Effector memory CD4-positive, alpha-beta T cell (primary cell): ENCODE data around the gene COMMD9.

Experiments
- DNase-seq, 3 donors: peaks; one replicate each; pipeline ENCODE4 v3.0.0-alpha.2; 2020
- H3K27ac ChIP-seq: 2 replicates; pipeline ENCODE4 v1.7.0; 2013; ENCODE audit warnings: mild to moderate bottlenecking, low read length, moderate library complexity; ENCODE audit not compliant: insufficient read depth, poor library complexity, severe bottlenecking
- H3K27me3 ChIP-seq: replicated peaks from 2 replicates; pipeline ENCODE4 v1.7.0; 2013; ENCODE audit warnings: mild to moderate bottlenecking, low read length; ENCODE audit not compliant: insufficient read depth, control insufficient read depth, poor library complexity, severe bottlenecking
- H3K36me3 ChIP-seq: 2 replicates; pipeline ENCODE4 v1.7.0; 2013; ENCODE audit warnings: mild to moderate bottlenecking, low read length, moderate library complexity; ENCODE audit not compliant: control insufficient read depth, insufficient read depth
- H3K4me1 ChIP-seq: 2 replicates; pipeline ENCODE4 v1.7.0; 2013; ENCODE audit warnings: low read length, mild to moderate bottlenecking; ENCODE audit not compliant: control insufficient read depth, insufficient read depth, poor library complexity, severe bottlenecking
- H3K4me3 ChIP-seq: 2 replicates; pipeline ENCODE4 v1.7.0; 2013; ENCODE audit warnings: low read length, low read depth, mild to moderate bottlenecking; ENCODE audit not compliant: insufficient read depth, poor library complexity, severe bottlenecking
- H3K9me3 ChIP-seq: 2 replicates; pipeline ENCODE4 v1.7.0; 2013; ENCODE audit warnings: mild to moderate bottlenecking, low read length, moderate library complexity; ENCODE audit not compliant: control insufficient read depth

Gene COMMD9

GRCh38 chr11:36314434-36314767, 25.2 kb upstream of the COMMD9 start:
- Histone ChIP-seq H3K27me3 (no peaks in the 10 kb centered on the region), H3K9me3 (no peaks in the 10 kb centered on the region), H3K27ac (no peak overlapping the region), H3K4me3 (no peak overlapping the region), H3K36me3 (no peaks in the 10 kb centered on the region), H3K4me1 (no peaks in the 10 kb centered on the region)
- DNase-seq: no peak

GRCh38 chr11:36313750-36314433, 24.7 kb upstream of the COMMD9 start:
- Histone ChIP-seq H3K27me3 (no peaks in the 10 kb centered on the region), H3K9me3 (no peaks in the 10 kb centered on the region), H3K4me3 (no peak overlapping the region), H3K27ac (no peak overlapping the region), H3K36me3 (no peaks in the 10 kb centered on the region), H3K4me1 (no peaks in the 10 kb centered on the region)
- DNase-seq: no peak

GRCh38 chr11:36312611-36313472, 23.6 kb upstream of the COMMD9 start:
- no peaks in the 10 kb centered on the region for H3K27me3 ChIP-seq
- no peaks in the 10 kb centered on the region for H3K4me1 ChIP-seq
- no peak for DNase-seq
- no peak overlapping the region for H3K4me3 ChIP-seq
- no peaks in the 10 kb centered on the region for H3K9me3 ChIP-seq
- H3K36me3 ChIP-seq: no peaks in the 10 kb centered on the region
- H3K27ac ChIP-seq: no peak overlapping the region

DNA sequence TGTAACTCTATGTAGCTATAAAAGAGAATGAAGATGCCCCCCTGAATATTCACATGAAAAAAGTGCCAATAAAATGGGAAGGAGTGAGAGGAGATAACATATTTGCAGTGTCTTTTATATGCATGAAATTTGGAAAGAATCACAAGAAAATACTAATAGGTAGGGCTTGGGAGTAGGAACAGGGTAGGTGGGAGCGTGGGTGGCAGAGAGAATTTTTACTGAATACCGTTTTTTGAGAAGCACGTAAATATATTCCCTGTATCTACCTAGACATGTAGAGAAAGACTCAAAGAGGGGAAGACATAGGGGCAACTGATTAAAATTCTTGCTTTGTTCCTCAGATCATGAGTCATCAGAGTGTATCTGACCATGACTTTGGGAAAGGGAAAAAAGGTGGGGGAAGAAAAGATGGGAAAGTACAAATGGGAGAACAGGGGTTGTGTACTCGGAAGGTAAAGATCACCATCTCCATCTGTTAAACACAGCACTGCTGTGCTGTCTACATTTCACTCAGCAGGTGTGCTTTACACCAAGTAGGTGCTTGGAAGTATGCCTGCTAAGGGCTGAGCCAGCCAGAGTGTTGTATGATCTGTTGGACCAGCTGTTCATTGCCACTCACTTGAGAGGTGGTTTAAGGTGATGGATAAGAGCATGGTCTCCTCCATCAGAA, 22.8 kb upstream of the COMMD9 start:
- H3K27ac ChIP-seq: no peak overlapping the region
- no peak overlapping the region for H3K4me3 ChIP-seq
- no peaks in the 10 kb centered on the region for H3K4me1 ChIP-seq
- H3K27me3 ChIP-seq: no peaks in the 10 kb centered on the region
- no peaks in the 10 kb centered on the region for H3K9me3 ChIP-seq
- DNase-seq: no peak
- no peaks in the 10 kb centered on the region for H3K36me3 ChIP-seq

GRCh38 chr11:36309779-36310178, 20.6 kb upstream of the COMMD9 start:
- no peaks in the 10 kb centered on the region for H3K9me3 ChIP-seq
- no peaks in the 10 kb centered on the region for H3K27me3 ChIP-seq
- H3K27ac ChIP-seq: no peak overlapping the region
- no peak for DNase-seq
- no peak overlapping the region for H3K4me3 ChIP-seq
- no peaks in the 10 kb centered on the region for H3K36me3 ChIP-seq
- H3K4me1 ChIP-seq: no peaks in the 10 kb centered on the region

- no peak for DNase-seq
- Histone ChIP-seq H3K27me3 (no peaks in the 10 kb centered on the region), H3K4me1 (no peaks in the 10 kb centered on the region), H3K9me3 (no peaks in the 10 kb centered on the region), H3K4me3 (no peak overlapping the region), H3K36me3 (no peaks in the 10 kb centered on the region), H3K27ac (no peak overlapping the region)
Observed at GRCh38 chr11:36308577-36308976, 19.4 kb upstream of the COMMD9 start.

DNA sequence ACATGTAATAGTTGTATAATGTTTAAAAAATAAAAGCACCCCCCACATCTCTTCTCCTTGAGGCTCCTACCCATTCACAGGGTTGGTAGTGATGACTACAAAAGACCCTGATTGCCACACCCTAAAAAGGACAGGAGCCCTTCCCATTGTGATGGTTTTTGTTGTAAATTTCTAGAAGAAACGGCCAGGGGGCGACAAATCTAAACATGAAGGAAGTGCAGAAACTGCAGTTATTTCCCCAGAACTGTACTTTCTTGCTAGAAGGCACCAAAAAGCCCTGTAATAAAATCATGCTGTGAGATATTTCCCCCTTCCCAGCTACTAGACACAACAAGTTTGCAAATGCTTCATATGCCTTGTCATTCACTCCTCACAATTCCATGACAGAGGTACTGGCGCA, 17.7 kb upstream of the COMMD9 start:
- Histone ChIP-seq H3K4me1 (no peaks in the 10 kb centered on the region), H3K36me3 (no peaks in the 10 kb centered on the region), H3K9me3 (no peaks in the 10 kb centered on the region), H3K4me3 (no peak overlapping the region), H3K27me3 (no peaks in the 10 kb centered on the region), H3K27ac (no peak overlapping the region)
- DNase-seq: no peak

GRCh38 chr11:36305047-36305446, 15.8 kb upstream of the COMMD9 start:
- no peak for DNase-seq
- H3K9me3 ChIP-seq: no peaks in the 10 kb centered on the region
- H3K4me1 ChIP-seq: no peaks in the 10 kb centered on the region
- no peak overlapping the region for H3K27ac ChIP-seq
- no peak overlapping the region for H3K4me3 ChIP-seq
- H3K36me3 ChIP-seq: no peaks in the 10 kb centered on the region
- no peaks in the 10 kb centered on the region for H3K27me3 ChIP-seq

GRCh38 chr11:36304351-36304750, 15.1 kb upstream of the COMMD9 start:
- DNase-seq: no peak
- H3K4me3 ChIP-seq: no peak overlapping the region
- no peak overlapping the region for H3K27ac ChIP-seq
- H3K9me3 ChIP-seq: no peaks in the 10 kb centered on the region
- H3K36me3 ChIP-seq: no peaks in the 10 kb centered on the region
- no peaks in the 10 kb centered on the region for H3K27me3 ChIP-seq
- no peaks in the 10 kb centered on the region for H3K4me1 ChIP-seq

DNA sequence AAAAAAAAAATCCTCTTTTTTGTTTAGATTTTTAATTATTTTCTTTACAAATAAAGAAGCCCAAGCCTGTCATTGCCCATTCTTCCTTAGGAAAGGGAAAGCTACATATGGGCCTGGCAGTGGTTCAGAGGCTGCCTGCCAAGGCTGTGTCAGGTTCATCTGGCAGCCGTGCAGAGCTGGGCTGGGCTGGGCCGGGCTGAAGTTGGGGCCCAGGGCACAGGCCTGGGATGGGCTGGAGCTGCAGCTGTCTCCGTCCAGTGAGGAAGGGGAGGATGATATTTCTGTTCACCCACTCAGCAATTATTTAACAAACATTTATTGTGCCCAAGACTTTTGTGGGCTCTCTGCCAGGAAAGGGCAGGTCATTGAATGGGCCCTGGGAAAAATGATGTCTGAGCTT, 11.4 kb upstream of the COMMD9 start:
- DNase-seq: no peak
- no peaks in the 10 kb centered on the region for H3K27me3 ChIP-seq
- no peaks in the 10 kb centered on the region for H3K4me1 ChIP-seq
- no peaks in the 10 kb centered on the region for H3K9me3 ChIP-seq
- no peak overlapping the region for H3K27ac ChIP-seq
- H3K36me3 ChIP-seq: no peaks in the 10 kb centered on the region
- H3K4me3 ChIP-seq: no peak overlapping the region
